Lung microvascular endothelial cell (primary cell): ENCODE results near the gene IFNK. TPM values are rescaled to one million over a fixed set of nuclear protein-coding genes. Genes with fewer than 3 reads are reported as not detected.

Experiments used
- DNase-seq, 2 donors: peaks; one replicate each; pipeline versions ENCODE4 v3.0.0 to v3.0.0-alpha.2; 2010; ENCODE audit warnings: low read depth in 2 of 2
- total RNA-seq: library from RNA; depleted of rRNA; stranded (reverse); fragments of >200 nt; gene quantifications from 2 replicates; pipeline ENCODE4 v1.2.1, GENCODE V29; 2014

The IFNK gene
- total RNA-seq, 1 donor from 2014 or later = not detected

GRCh38 chr9:27511771-27512170 lies 12.3 kb upstream of the IFNK start:
- DNase-seq = no peak

- DNase-seq = no peak
Observed at GRCh38 chr9:27514551-27514950, 9.5 kb upstream of the IFNK start.

- no peak for DNase-seq
Observed at GRCh38 chr9:27518006-27518405, 6.1 kb upstream of the IFNK start.

- DNase-seq = no peak
Observed at GRCh38 chr9:27518809-27519208, 5.3 kb upstream of the IFNK start.

GRCh38 chr9:27519466-27520465 lies 4.3 kb upstream of the IFNK start:
- no peak for DNase-seq

- no peak for DNase-seq
Observed at GRCh38 chr9:27520986-27521385, 3.1 kb upstream of the IFNK start.

- no peak for DNase-seq
Observed at GRCh38 chr9:27523141-27523540, 949 bp upstream of the IFNK start.

GRCh38 chr9:27527702-27528075 lies 3.6 kb downstream of the IFNK start:
- DNase-seq = no peak

- peak; percentile 20 to 34 for DNase-seq
Observed at GRCh38 chr9:27528076-27528885, 4.2 kb downstream of the IFNK start.

GRCh38 chr9:27528886-27529315 lies 4.8 kb downstream of the IFNK start:
- peak; percentile 16 to 55 for DNase-seq

GRCh38 chr9:27529316-27530278 lies 5.5 kb downstream of the IFNK start, which contains the start of gene MOB3B:
Gene MOB3B, minus strand, starts transcription at chr9:27529814. Its CDS starts 74,264 bp downstream, at chr9:27455550.
- peak; percentile 65 to 85 for DNase-seq

GRCh38 chr9:27530915-27531755 lies 7.0 kb downstream of the IFNK start:
- DNase-seq = no peak

GRCh38 chr9:27532046-27532445 lies 8.0 kb downstream of the IFNK start:
- DNase-seq = no peak

GRCh38 chr9:27533311-27533710 lies 9.2 kb downstream of the IFNK start:
- DNase-seq = no peak

GRCh38 chr9:27534131-27534530 lies 10.0 kb downstream of the IFNK start:
- DNase-seq = peak in 1 of 2 donors; percentile 78

- no peak for DNase-seq
Observed at GRCh38 chr9:27534658-27535209, 10.6 kb downstream of the IFNK start.

GRCh38 chr9:27535701-27536118 lies 11.6 kb downstream of the IFNK start:
- DNase-seq = no peak

- DNase-seq = no peak
Observed at GRCh38 chr9:27536168-27536567, 12.1 kb downstream of the IFNK start.

- DNase-seq = no peak
Observed at GRCh38 chr9:27537027-27537435, 12.9 kb downstream of the IFNK start.

GRCh38 chr9:27537756-27538155 lies 13.7 kb downstream of the IFNK start:
- no peak for DNase-seq
